WTC11 (cell line): ENCODE results near the gene STK40. TPM values are rescaled to one million over a fixed set of nuclear protein-coding genes. Genes with fewer than 3 reads are reported as not detected.

ENCODE experiments used
- ATAC-seq: fragments of 200-7000 bp; cut with Tn5 transposase; 2 replicates; pipeline ENCODE4 v1.10.0; 2021; ENCODE audit warnings: mild to moderate bottlenecking, moderate library complexity
- CTCF ChIA-PET: fragments of 300-600 bp; sonication (Branson Sonifier 250); formaldehyde crosslinking; loops from one replicate; lab custom pipeline; 2021; ENCODE audit warnings: antibody characterized with exemption; lab: Charles Lee
- POLR2A ChIA-PET: fragments of 350-600 bp; sonication (Branson Sonifier 250); formaldehyde crosslinking; loops from one replicate; lab custom pipeline; 2021; ENCODE audit warnings: antibody characterized with exemption; lab: Charles Lee
- DNase-seq: peaks from one replicate; pipeline ENCODE4 v3.0.0; 2021; ENCODE audit warnings: low spot score
- H3K27ac Mint-ChIP-seq: 2 replicates; pipeline ENCODE4 v1.8.0; 2021; ENCODE audit warnings: mixed read lengths
- H3K27me3 Mint-ChIP-seq: 2 replicates; pipeline ENCODE4 v1.8.0; 2021; ENCODE audit warnings: low read depth, mild to moderate bottlenecking, moderate library complexity, mixed read lengths
- H3K36me3 Mint-ChIP-seq: 2 replicates; pipeline ENCODE4 v1.8.0; 2021; ENCODE audit warnings: mixed read lengths
- H3K4me1 Mint-ChIP-seq: 2 replicates; pipeline ENCODE4 v1.8.0; 2022; ENCODE audit warnings: mixed read lengths
- H3K4me3 Mint-ChIP-seq: 2 replicates; pipeline ENCODE4 v1.8.0; 2021; ENCODE audit warnings: mild to moderate bottlenecking, moderate library complexity, mixed read lengths
- H3K9me3 Mint-ChIP-seq: 2 replicates; pipeline ENCODE4 v1.8.0; 2021; ENCODE audit warnings: mixed read lengths
- AR ChIP-seq: fragments of 250-450 bp; sonication (Bioruptor Pico); IDR thresholded peaks from 2 replicates; pipeline ENCODE4 v1.9.0; 2021; ENCODE audit warnings: mild to moderate bottlenecking
- CBFB ChIP-seq: sonication (generic); formaldehyde crosslinking; IDR thresholded peaks from 2 replicates; pipeline ENCODE4 v1.8.1; 2022; ENCODE audit warnings: mild to moderate bottlenecking, low read depth, missing genetic modification reagents
- ELF4 ChIP-seq: sonication (generic); formaldehyde crosslinking; IDR thresholded peaks from 2 replicates; pipeline ENCODE4 v1.8.1; 2022; ENCODE audit warnings: low read depth, mild to moderate bottlenecking, moderate library complexity, missing genetic modification reagents
- ESRRA ChIP-seq: sonication (generic); formaldehyde crosslinking; IDR thresholded peaks from 2 replicates; pipeline ENCODE4 v1.8.1; 2022; ENCODE audit warnings: mild to moderate bottlenecking, missing genetic modification reagents, borderline replicate concordance
- FOXK1 ChIP-seq: sonication (generic); formaldehyde crosslinking; IDR thresholded peaks from 2 replicates; pipeline ENCODE4 v1.8.0; 2022; ENCODE audit warnings: mild to moderate bottlenecking, moderate library complexity, missing genetic modification reagents
- GRHL2 ChIP-seq: fragments of 250-450 bp; sonication (Bioruptor Pico); IDR thresholded peaks from 2 replicates; pipeline ENCODE4 v1.8.0; 2022; ENCODE audit warnings: mild to moderate bottlenecking, moderate library complexity; ENCODE audit not compliant: insufficient replicate concordance, severe bottlenecking
- IRF1 ChIP-seq: sonication (generic); formaldehyde crosslinking; IDR thresholded peaks from 2 replicates; pipeline ENCODE4 v1.8.0; 2023; ENCODE audit warnings: missing genetic modification reagents
- MXD4 ChIP-seq: fragments of 250-450 bp; sonication (Bioruptor Pico); IDR thresholded peaks from 2 replicates; pipeline ENCODE4 v1.8.0; 2021; ENCODE audit warnings: mild to moderate bottlenecking, moderate library complexity, borderline replicate concordance
- PRRX2 ChIP-seq: fragments of 250-450 bp; sonication (Bioruptor Pico); IDR thresholded peaks from 2 replicates; pipeline ENCODE4 v1.8.0; 2021; ENCODE audit warnings: mild to moderate bottlenecking
- RELA ChIP-seq: sonication (generic); formaldehyde crosslinking; IDR thresholded peaks from 2 replicates; pipeline ENCODE4 v1.8.1; 2022; ENCODE audit warnings: missing genetic modification reagents, mild to moderate bottlenecking, borderline replicate concordance
- TCF7 ChIP-seq: sonication (generic); formaldehyde crosslinking; IDR thresholded peaks from 2 replicates; pipeline ENCODE4 v1.8.0; 2022; ENCODE audit warnings: mild to moderate bottlenecking, low read depth, missing genetic modification reagents, moderate library complexity
- TEAD4 ChIP-seq: sonication (generic); formaldehyde crosslinking; IDR thresholded peaks from 2 replicates; pipeline ENCODE4 v1.8.0; 2022; ENCODE audit warnings: mild to moderate bottlenecking, missing genetic modification reagents
- ZBTB21 ChIP-seq: sonication (generic); formaldehyde crosslinking; IDR thresholded peaks from 2 replicates; pipeline ENCODE4 v1.8.1; 2023; ENCODE audit warnings: mild to moderate bottlenecking, missing genetic modification reagents, borderline replicate concordance
- ZNF138 ChIP-seq: sonication (generic); formaldehyde crosslinking; conservative IDR thresholded peaks from 2 replicates; pipeline ENCODE4 v1.8.1; 2022; ENCODE audit warnings: mild to moderate bottlenecking, moderate library complexity, missing genetic modification reagents
- ZNF219 ChIP-seq: sonication (generic); formaldehyde crosslinking; IDR thresholded peaks from 2 replicates; pipeline ENCODE4 v1.8.0; 2023; ENCODE audit warnings: missing genetic modification reagents, mild to moderate bottlenecking, borderline replicate concordance
- ZNF317 ChIP-seq: sonication (generic); formaldehyde crosslinking; IDR thresholded peaks from 2 replicates; pipeline ENCODE4 v1.8.1; 2023; ENCODE audit warnings: low read depth, mild to moderate bottlenecking, moderate library complexity, missing genetic modification reagents, borderline replicate concordance
- ZNF396 ChIP-seq: fragments of 250-450 bp; sonication (Bioruptor Pico); IDR thresholded peaks from 2 replicates; pipeline ENCODE4 v1.8.0; 2021; ENCODE audit warnings: mild to moderate bottlenecking, moderate library complexity, borderline replicate concordance
- ZNF423 ChIP-seq: fragments of 250-450 bp; sonication (Bioruptor Pico); IDR thresholded peaks from 2 replicates; pipeline ENCODE4 v2.1.2; 2022; ENCODE audit warnings: mild to moderate bottlenecking, moderate library complexity
- ZNF671 ChIP-seq: fragments of 250-450 bp; sonication (Bioruptor Pico); IDR thresholded peaks from 2 replicates; pipeline ENCODE4 v1.8.0; 2021; ENCODE audit warnings: mild to moderate bottlenecking
- total RNA-seq: library from RNA; stranded (reverse); gene quantifications from 3 replicates; pipeline ENCODE4 v1.2.3, GENCODE V29; 2021
- TF ChIP-seq, protein P1 (sequence below): sonication (generic); formaldehyde crosslinking; IDR thresholded peaks from 2 replicates; pipeline ENCODE4 v1.8.1; 2022; ENCODE audit warnings: mild to moderate bottlenecking, missing genetic modification reagents, moderate library complexity, borderline replicate concordance
- TF ChIP-seq, protein P2 (sequence below): fragments of 250-450 bp; sonication (Bioruptor Pico); IDR thresholded peaks from 2 replicates; pipeline ENCODE4 v1.8.0; 2021; ENCODE audit warnings: mild to moderate bottlenecking
- TF ChIP-seq, protein P3 (sequence below): sonication (generic); formaldehyde crosslinking; conservative IDR thresholded peaks from 2 replicates; pipeline ENCODE4 v1.8.1; 2023; ENCODE audit warnings: mild to moderate bottlenecking, low read depth, missing genetic modification reagents, moderate library complexity
- TF ChIP-seq, protein P4 (sequence below): sonication (generic); formaldehyde crosslinking; IDR thresholded peaks from 2 replicates; pipeline ENCODE4 v1.8.1; 2023; ENCODE audit warnings: mild to moderate bottlenecking, missing genetic modification reagents

The STK40 gene
- total RNA-seq, 1 experiment from 2014 or later, result 24.7 TPM

DNA sequence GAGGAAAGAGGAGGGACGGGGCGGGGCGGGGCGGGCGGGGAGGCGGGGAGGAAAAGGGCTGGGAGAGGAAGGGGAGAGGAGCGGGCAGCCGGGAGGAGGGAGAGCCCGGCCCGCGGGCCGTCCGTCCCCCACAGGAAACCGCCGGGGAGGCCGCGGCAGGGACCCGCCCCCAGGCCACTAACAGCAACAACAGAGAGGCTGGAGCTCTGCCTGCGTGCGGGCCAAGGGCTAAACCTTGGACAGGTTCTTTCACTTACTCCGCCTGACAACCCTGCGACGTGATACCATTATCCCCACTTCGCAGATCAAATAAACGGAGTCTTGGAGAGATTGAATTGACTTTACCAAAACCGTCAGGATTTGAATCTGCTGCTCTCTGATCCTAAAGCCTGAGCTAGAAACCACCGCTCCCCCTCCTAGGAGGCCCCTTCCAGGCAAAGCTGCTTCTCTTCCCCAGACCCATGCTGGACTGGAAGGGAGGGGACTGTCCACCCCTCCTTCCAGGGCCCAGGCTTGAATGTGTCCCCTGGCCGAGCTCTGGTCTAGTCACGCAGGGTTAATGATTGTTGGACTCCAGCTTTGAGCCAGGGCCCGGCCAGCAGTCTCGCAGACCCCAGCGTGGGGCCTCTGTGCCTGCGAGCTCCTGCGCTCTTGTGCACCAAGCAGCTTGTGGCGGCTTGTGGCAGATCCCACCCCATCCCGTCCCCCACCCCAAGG, 61.9 kb downstream of the STK40 start, which contains the start of gene EVA1B:
Gene EVA1B (minus strand): TSS at position 10 of the 717 bp plus-strand sequence. CDS start 608 bp downstream, outside the sequence.
- POLR2A ChIA-PET, result interaction anchor here (1.3 to 7.3 kb wide), 5 partner anchors 17 to 77 kb away, joined by 3 to 77 read pairs (median 7); partner anchors contain the start of gene SH3D21
- ATAC-seq (peak; percentile 15), DNase-seq (peak; percentile 74)
- H3K9me3 Mint-ChIP-seq, result no peaks in the 10 kb centered on the region
- peak within 1 kb of the TSS; percentile 65 for H3K27ac Mint-ChIP-seq
- no peaks in the 10 kb centered on the region for H3K36me3 Mint-ChIP-seq
- CTCF ChIA-PET, result interaction anchor here (0.5 to 4.8 kb wide), 13 partner anchors 17 to 586 kb away, joined by 3 to 32 read pairs (median 4); partner anchors contain the start of genes SH3D21 and TRAPPC3
- H3K4me1 Mint-ChIP-seq, result peaks cover 25% of the 10 kb centered on the region
- peaks cover 10% of the 10 kb centered on the region for H3K27me3 Mint-ChIP-seq
- H3K4me3 Mint-ChIP-seq, result peak within 1 kb of the TSS; percentile 76
- TF ChIP-seq ZNF396 (CRISPR knock-in tag) (no peak), TEAD4 (CRISPR knock-in tag) (no peak), ESRRA (CRISPR knock-in tag) (no peak), MXD4 (CRISPR knock-in tag) (no peak), RELA (CRISPR knock-in tag) (no peak), IRF1 (CRISPR knock-in tag) (no peak), ZNF219 (CRISPR knock-in tag) (no peak), GRHL2 (no peak), PRRX2 (CRISPR knock-in tag) (no peak), CBFB (CRISPR knock-in tag) (no peak), AR (CRISPR knock-in tag) (0 out of 2 replicates have a peak, but pooled peaks have one; percentile 20), FOXK1 (no peak), ZNF138 (no peak), ZNF317 (no peak), TCF7 (CRISPR knock-in tag) (0 out of 2 replicates have a peak, but pooled peaks have one; percentile 38), ELF4 (CRISPR knock-in tag) (no peak), ZNF671 (CRISPR knock-in tag) (no peak), ZBTB21 (CRISPR knock-in tag) (no peak), ZNF423 (CRISPR knock-in tag) (no peak)
- TF ChIP-seq, protein P1, sequence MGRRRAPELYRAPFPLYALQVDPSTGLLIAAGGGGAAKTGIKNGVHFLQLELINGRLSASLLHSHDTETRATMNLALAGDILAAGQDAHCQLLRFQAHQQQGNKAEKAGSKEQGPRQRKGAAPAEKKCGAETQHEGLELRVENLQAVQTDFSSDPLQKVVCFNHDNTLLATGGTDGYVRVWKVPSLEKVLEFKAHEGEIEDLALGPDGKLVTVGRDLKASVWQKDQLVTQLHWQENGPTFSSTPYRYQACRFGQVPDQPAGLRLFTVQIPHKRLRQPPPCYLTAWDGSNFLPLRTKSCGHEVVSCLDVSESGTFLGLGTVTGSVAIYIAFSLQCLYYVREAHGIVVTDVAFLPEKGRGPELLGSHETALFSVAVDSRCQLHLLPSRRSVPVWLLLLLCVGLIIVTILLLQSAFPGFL (CRISPR knock-in tag), result no peak
- TF ChIP-seq, protein P2, sequence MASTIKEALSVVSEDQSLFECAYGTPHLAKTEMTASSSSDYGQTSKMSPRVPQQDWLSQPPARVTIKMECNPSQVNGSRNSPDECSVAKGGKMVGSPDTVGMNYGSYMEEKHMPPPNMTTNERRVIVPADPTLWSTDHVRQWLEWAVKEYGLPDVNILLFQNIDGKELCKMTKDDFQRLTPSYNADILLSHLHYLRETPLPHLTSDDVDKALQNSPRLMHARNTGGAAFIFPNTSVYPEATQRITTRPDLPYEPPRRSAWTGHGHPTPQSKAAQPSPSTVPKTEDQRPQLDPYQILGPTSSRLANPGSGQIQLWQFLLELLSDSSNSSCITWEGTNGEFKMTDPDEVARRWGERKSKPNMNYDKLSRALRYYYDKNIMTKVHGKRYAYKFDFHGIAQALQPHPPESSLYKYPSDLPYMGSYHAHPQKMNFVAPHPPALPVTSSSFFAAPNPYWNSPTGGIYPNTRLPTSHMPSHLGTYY (CRISPR knock-in tag), result no peak
- TF ChIP-seq, protein P3, sequence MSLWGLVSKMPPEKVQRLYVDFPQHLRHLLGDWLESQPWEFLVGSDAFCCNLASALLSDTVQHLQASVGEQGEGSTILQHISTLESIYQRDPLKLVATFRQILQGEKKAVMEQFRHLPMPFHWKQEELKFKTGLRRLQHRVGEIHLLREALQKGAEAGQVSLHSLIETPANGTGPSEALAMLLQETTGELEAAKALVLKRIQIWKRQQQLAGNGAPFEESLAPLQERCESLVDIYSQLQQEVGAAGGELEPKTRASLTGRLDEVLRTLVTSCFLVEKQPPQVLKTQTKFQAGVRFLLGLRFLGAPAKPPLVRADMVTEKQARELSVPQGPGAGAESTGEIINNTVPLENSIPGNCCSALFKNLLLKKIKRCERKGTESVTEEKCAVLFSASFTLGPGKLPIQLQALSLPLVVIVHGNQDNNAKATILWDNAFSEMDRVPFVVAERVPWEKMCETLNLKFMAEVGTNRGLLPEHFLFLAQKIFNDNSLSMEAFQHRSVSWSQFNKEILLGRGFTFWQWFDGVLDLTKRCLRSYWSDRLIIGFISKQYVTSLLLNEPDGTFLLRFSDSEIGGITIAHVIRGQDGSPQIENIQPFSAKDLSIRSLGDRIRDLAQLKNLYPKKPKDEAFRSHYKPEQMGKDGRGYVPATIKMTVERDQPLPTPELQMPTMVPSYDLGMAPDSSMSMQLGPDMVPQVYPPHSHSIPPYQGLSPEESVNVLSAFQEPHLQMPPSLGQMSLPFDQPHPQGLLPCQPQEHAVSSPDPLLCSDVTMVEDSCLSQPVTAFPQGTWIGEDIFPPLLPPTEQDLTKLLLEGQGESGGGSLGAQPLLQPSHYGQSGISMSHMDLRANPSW (CRISPR knock-in tag), result no peak
- TF ChIP-seq, protein P4, sequence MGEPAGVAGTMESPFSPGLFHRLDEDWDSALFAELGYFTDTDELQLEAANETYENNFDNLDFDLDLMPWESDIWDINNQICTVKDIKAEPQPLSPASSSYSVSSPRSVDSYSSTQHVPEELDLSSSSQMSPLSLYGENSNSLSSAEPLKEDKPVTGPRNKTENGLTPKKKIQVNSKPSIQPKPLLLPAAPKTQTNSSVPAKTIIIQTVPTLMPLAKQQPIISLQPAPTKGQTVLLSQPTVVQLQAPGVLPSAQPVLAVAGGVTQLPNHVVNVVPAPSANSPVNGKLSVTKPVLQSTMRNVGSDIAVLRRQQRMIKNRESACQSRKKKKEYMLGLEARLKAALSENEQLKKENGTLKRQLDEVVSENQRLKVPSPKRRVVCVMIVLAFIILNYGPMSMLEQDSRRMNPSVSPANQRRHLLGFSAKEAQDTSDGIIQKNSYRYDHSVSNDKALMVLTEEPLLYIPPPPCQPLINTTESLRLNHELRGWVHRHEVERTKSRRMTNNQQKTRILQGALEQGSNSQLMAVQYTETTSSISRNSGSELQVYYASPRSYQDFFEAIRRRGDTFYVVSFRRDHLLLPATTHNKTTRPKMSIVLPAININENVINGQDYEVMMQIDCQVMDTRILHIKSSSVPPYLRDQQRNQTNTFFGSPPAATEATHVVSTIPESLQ (CRISPR knock-in tag), result no peak
